ENCODE measurements around the gene ACAD9.

Gene ACAD9

DNA sequence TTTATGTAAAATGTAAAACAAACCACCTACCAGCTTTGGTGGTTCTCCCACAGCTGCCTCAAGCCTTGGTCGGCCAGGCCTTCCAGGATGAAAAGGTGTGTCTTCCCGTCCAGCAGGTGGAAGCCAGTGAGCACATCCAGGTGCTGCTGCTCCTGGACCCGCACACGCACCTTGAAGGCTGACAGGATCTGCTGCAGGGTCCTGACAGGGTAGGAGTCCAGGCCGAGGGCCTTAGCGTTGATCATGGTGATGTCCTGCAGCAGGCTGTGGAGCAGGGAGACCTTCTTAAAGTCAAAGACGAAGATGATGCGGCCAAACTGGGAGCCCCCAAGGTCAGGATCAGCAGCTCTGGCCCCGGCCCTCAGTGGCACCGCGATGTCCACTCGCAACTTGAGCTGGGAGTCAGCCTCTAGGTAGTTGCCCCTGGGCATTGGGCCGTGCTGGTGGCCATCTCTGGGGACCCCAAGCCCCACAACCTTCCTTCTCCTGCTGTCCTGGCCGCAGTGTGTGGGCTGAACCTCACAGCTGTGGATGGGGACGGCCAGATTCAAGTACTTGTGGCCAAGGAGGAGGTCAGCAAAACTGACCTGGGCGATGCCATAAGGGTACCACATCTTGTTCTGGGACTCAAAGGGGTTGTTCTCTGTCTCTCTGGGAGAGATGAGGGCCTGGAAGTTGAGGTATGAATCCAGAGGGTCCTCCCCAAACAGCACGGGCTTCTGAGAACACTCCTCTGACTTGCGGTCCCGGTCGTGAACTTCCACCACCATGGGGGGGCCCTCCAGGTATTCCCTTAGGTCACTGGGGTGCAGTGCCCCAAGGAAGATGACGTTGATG, 65.8 kb downstream of the ACAD9 start:
- TF ChIP-seq, protein P1, sequence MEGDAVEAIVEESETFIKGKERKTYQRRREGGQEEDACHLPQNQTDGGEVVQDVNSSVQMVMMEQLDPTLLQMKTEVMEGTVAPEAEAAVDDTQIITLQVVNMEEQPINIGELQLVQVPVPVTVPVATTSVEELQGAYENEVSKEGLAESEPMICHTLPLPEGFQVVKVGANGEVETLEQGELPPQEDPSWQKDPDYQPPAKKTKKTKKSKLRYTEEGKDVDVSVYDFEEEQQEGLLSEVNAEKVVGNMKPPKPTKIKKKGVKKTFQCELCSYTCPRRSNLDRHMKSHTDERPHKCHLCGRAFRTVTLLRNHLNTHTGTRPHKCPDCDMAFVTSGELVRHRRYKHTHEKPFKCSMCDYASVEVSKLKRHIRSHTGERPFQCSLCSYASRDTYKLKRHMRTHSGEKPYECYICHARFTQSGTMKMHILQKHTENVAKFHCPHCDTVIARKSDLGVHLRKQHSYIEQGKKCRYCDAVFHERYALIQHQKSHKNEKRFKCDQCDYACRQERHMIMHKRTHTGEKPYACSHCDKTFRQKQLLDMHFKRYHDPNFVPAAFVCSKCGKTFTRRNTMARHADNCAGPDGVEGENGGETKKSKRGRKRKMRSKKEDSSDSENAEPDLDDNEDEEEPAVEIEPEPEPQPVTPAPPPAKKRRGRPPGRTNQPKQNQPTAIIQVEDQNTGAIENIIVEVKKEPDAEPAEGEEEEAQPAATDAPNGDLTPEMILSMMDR (IDR thresholded peaks at IDR 0.05; ENCODE audit: extremely low read depth, missing control alignments), result no peak
- DNase-seq (ENCODE audit: low spot score), result no peak

DNA sequence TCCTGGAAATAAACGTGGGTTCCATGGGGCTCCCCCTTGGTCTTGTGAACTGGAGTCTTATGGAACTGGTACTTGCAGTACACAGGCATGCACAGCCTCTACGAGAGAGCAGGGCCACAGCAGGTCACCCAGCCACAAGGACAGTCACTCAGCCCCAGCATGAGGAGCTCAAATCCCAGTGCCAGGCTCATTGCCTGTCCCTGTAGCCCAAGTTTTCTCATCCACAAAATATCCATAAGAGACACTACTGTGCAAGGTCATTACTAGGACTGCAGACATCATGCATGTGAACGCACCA, 66.4 kb downstream of the ACAD9 start:
- DNase-seq (ENCODE audit: low spot score), result no peak
- TF ChIP-seq, protein P1 (IDR thresholded peaks at IDR 0.05; ENCODE audit: extremely low read depth, missing control alignments), result no peak

DNA sequence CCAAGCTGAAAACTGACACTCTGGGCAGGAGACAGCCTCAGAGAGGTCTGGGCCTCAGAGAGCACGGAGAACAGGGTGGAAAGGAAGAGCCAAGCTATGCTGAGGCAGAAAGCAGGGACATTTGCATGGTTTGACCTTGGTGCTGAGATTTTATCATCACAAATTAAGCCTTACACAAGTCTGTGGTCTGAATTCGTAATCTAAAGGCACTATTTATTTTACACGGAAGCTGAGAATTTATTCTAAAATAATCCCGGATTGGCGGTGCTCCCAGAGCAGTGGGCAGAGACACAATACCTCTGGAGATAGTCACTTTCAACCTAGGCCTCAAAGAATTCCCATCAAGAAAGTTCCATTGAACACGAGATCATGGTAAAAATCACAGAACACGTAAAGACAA, 67.0 kb downstream of the ACAD9 start:
- DNase-seq (ENCODE audit: low spot score), result no peak

DNA sequence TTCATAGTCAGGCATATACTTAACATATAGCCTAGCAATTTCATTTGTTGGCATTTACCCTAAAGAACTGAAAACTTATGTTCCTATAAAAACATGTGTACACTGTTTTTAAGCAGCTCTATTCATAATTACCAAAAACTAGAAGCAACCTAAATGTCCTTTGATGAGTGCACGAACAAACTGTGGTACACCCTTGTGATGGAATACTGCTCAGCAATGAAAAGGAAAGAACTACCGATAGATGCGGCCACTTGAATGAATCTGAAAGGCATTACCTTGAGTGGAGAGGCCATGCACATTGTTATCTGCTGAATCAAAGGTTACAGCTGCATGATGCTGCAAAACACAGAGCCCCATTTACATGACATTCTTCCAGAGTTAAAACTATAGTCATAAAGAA, 69.7 kb downstream of the ACAD9 start:
- no peak for DNase-seq (ENCODE audit: low spot score)
- TF ChIP-seq, protein P1 (IDR thresholded peaks at IDR 0.05; ENCODE audit: extremely low read depth, missing control alignments), result no peak

More for the DNA sequence above, 67.0 kb downstream of the ACAD9 start:
- TF ChIP-seq, protein P1 (IDR thresholded peaks at IDR 0.05; ENCODE audit: extremely low read depth, missing control alignments), result no peak

DNA sequence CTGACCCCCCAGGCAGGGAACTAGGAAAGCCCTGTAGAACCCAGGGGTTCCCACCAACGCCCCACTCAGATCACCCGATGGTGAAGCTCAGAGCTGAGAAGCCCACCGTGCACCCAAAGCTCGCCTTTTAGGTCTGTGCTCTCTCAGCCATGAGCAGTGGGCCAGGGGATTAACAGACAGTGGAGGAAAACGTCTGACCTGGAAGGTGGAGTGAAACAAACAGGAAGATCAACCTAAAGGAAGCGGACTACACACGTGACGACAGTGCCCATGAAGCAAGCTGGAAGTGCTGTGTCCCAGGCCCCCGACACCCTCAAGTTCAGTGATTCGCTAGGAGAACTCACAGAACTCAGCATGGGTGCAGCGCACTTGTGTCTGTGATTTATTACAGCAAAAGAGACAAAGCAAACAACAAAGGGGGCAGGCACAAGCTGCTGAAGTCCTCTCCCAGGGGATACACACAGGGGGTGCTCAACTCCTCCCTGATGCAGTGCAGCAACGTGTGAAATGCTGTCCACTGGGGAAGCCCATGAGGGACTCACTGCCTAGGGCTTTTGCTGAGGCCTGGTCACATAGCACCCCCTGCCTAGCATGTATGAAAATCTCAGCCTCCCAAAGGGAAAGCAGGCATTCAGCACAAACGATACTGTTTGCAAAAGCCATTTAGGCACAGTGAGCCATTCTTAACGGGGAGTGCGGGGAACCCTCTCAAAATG, 71.0 kb downstream of the ACAD9 start:
- DNase-seq (ENCODE audit: low spot score), result peak; percentile 36
- TF ChIP-seq, protein P1 (IDR thresholded peaks at IDR 0.05; ENCODE audit: extremely low read depth, missing control alignments), result peak; percentile 7

DNA sequence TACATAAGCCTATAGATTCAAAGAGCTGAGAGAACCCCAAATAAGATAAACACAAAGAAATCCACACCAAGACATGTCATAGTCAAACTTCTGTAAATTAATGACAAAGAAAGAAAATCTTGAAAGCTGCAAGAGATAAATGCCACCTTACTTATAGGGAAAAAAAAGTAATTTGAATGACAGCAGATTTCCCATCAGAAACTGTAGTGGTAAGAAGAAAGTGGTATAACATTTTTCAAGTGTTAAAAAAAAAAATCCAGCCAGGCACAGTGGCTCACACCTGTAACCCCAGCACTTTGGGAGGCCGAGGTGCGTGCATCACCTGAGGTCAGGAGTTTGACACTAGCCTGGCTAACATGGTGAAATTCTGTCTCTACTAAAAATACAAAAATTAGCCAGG, 77.0 kb downstream of the ACAD9 start:
- DNase-seq (ENCODE audit: low spot score), result no peak
- TF ChIP-seq, protein P1 (IDR thresholded peaks at IDR 0.05; ENCODE audit: extremely low read depth, missing control alignments), result no peak
